ENCODE results near the gene TYRP1.

Gene TYRP1

GRCh38 chr9:12698266-12698665 lies 5.1 kb downstream of the TYRP1 start:
- DNase-seq, result no peak

- DNase-seq, result no peak
Observed at GRCh38 chr9:12698986-12699385, 5.8 kb downstream of the TYRP1 start.

DNA sequence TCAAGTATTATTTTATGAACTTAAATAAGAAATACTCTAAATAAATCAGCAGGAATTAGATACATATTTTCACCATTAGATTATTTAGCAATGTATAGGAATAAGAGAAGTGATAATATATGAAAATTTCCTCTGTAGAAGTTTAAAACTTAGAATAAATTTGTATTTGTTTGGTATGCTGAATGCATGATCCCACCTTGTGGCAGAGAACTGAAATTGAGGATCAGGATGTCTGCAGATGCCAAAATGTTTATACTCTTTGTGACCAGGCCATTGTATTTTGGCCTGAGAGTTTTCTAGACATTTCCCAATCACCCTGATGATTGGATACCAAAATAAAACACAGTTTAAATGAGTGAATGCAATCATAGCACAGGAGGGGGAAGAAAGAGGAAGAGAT lies 6.3 kb downstream of the TYRP1 start:
- no peak for DNase-seq

DNA sequence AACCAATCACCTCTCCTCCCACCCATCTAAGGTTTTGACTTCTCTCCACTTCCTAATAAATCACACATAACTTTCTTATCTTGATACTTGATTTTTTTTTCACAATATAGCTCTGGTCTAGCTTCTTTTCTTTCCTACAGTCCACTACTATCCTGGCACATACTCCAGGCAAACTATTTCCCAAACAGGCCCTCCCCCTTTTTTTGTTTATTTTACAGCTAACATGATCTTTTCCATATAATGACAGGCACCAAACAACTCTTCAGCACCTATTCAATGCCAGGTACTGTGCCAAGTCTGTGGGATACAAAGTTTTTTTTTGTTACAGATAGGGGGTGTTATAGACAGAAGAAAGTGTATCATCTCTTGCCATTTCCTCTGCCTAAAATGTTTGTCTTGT lies 7.9 kb downstream of the TYRP1 start:
- no peak for DNase-seq

GRCh38 chr9:12702160-12702758 lies 9.1 kb downstream of the TYRP1 start:
- no peak for DNase-seq

- no peak for DNase-seq
Observed at GRCh38 chr9:12703996-12704395, 10.8 kb downstream of the TYRP1 start.

- no peak for DNase-seq
Observed at GRCh38 chr9:12705738-12706391, 12.7 kb downstream of the TYRP1 start.

DNA sequence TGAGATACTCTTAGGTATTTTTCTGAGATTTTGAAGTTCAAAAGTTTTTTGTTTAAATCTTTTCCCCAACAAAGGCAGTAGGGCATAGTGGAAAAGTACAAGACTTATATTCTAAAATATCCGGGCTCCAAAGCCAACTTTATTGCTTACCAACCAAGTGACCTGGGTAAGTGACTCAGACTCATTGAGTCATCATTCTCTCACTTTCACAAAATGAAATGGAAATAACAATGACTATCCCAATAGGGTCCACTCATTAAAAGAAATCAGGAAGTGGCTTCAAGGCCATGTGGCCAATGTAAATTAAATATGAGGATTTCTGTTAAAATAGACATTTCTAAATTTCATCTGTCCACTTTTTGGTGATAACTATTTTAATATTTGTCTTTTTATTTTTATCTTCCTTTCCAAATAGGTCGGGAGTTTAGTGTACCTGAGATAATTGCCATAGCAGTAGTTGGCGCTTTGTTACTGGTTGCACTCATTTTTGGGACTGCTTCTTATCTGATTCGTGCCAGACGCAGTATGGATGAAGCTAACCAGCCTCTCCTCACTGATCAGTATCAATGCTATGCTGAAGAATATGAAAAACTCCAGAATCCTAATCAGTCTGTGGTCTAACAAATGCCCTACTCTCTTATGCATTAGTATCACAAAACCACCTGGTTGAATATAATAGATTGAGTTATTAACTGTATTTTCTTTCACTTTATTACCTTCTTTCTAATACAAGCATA lies 15.5 kb downstream of the TYRP1 start:
- DNase-seq, result no peak

DNA sequence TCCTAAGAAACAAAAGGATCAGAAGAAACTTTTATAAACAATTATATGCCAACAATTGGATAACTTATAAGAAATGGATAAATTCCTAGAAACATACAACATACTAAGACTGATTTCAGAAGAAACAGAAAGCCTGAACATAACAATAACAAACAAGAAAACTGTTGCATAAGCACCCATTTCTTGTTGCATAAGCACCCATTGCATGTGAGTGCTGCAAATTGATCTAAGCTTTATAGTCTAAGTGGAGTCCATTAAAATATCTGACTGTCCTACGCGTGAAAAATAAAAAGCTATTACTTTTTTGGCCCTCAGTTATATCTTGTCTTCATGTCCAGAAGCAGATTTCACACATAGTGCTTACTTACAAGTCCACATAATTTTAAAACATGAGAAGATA lies 19.3 kb downstream of the TYRP1 start:
- no peak for DNase-seq

DNA sequence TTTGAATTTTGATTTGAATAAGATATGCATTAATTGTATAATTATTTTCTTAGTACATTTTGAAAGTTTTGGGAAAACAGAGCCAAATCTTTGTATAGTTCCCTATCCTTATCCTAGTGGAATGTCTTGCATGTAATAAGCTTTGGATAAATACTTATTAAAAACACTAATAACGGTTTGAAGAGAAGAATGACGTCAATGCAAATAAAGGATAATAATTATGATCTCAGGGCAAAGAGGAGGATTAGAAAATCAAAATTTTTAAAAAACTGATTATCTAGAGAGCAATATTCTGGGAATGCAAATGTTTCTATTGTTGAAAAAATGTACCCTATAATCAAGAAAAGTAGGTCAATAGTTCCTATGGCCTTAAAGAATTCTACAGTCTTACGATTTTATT lies 22.1 kb downstream of the TYRP1 start:
- DNase-seq, result no peak

- DNase-seq, result no peak
Observed at GRCh38 chr9:12716823-12717600, 23.8 kb downstream of the TYRP1 start.

- DNase-seq, result no peak
Observed at GRCh38 chr9:12717907-12718306, 24.7 kb downstream of the TYRP1 start.

DNA sequence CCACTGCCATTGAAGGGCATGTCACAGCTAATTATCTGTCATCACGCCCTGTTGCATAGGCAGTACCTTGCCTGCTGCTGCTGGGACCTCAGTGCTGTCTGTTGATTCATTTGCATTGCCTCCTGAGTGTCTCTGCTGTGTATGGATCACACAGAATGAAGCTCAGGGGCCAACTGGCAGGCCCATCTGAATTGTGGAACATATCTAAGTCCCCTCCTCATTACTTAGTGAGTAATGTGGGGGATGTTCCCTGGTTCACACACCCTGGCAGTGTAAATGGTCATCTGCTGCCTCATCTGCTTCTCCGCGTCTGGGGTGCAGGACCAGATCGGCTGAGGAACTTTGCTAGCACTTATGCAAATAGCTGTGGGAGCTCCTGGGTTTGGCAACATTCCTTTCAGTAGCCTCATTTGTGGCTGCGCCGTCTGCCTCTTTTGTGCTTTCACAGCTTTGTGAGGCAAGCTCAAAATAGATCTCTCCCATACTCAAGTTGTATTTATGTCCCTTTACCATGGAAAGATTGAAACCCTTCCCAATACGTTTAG lies 25.4 kb downstream of the TYRP1 start:
- no peak for DNase-seq

GRCh38 chr9:12719431-12719830 lies 26.2 kb downstream of the TYRP1 start:
- no peak for DNase-seq

- no peak for DNase-seq
Observed at GRCh38 chr9:12720551-12720950, 27.4 kb downstream of the TYRP1 start.

DNA sequence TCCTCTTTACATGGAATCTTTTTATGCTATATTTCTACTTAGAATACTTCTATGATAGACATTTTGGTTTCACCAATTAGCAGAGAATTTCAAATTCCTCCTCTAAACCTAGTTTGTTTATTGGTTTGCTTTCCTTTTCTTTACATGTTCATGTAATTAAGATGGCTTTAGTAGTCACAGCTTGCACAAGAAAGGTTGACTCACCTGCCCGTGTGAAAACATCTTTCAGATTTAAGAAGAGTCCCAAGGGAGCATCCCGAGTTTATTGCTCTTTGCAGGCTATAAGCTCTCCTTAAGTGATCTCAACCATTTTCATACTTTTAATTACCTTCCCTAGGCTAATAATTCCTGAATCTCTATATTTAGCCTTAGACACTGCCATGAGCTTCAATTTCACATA lies 28.9 kb downstream of the TYRP1 start:
- DNase-seq, result no peak

DNA sequence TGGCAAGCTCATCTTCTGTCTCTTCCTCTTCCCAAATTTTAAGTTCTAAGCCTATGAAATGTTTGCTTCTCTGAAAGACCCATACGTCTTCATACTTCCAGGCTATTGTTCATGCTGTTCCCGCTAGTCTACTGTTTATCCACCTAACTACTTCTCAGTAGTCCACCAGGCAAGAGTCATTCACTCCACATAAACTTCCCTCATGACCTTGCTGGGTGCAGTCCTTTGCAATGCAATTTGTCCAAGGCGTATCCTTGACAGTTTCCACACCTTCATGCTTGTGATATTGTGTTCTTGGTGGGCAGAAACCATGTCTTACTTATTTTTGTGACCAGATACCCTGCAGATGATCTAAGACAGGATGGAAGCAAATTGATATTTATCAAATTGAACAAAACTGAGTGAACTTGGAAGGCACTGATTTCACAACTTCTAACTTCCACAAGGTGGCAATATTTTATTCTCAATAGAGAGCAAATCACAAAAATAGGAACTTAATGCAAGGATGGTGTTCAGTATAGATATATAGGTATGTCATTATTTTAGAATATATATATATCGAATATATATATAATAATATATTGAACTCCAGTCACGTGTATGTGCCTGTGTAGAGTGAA lies 30.3 kb downstream of the TYRP1 start:
- no peak for DNase-seq

DNA sequence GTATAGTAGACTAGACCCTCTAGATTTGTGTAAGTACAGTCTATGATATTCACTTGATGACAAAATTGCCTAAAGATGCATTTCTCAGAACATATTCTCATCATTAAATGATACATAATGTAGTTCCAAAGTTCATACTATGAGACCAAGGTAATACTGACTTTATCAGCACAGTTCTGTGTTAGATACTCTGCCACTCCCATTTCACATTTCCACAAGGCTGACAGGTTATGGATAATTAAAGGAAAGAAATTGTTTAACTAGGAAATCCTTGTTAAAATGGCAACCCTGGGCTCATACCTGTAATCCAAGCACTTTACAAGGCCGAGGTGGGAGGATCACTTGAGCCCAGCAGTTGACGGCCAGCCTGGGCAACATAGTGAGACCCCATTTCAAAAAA lies 33.6 kb downstream of the TYRP1 start:
- DNase-seq, result no peak

DNA sequence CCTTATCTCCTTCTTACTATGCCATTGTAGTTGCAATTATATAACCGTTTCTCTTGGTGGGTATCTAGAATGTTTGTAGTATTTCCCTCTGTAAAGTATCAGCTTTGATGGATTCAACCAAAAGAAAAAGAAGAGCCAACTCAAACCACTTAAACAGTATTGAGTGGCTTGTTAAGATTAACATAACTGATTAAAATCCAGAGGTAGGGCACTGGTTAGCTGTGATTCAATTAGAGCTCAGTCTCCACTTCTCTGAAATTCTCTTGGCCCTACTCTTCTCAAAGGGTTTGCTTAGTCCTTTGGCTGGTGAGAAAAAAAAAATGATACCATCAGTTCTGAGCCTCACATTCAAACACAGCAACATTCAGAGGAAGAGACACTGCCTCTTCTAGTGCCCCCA lies 37.0 kb downstream of the TYRP1 start:
- DNase-seq, result no peak

DNA sequence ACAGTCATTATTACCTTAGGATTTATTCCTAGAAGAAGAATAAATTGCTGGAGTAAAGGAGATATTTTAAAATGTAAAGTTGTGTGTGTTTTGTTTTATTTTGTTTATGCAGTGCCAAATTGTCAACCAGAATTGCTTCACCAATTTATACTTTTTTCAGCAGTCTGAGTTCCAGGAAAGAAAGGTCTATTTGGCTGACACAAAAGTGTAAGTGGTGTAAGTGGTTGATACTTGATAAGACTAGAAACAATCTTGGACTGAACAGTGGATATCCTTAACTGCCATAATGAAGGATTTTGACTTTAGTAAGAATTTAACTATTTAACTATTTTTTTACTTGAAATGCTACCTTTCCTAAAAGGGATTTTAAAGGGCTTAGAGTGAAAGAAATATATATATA lies 37.7 kb downstream of the TYRP1 start:
- no peak for DNase-seq

- no peak for DNase-seq
Observed at GRCh38 chr9:12732971-12733370, 39.8 kb downstream of the TYRP1 start.

- DNase-seq, result no peak
Observed at GRCh38 chr9:12735665-12736064, 42.5 kb downstream of the TYRP1 start.

GRCh38 chr9:12737871-12738270 lies 44.7 kb downstream of the TYRP1 start:
- no peak for DNase-seq

All from CD4-positive, alpha-beta T cell treated with Interleukin-6 for 4 hours (primary cell).